ENCODE data around the gene LAIR1.

- TF ChIP-seq POLR2A (IDR thresholded peaks at IDR 0.05) (no peak), CTCF (IDR thresholded peaks at IDR 0.05) (no peak)
These were observed 44.6 kb downstream of the LAIR1 start for GRCh38 chr19:54319892-54320670.
